Osteoblast (primary cell): ENCODE results near the gene VASN. TPM values are rescaled to one million over a fixed set of nuclear protein-coding genes. Genes with fewer than 3 reads are reported as not detected.

ENCODE experiments used
- DNase-seq: peaks from one replicate; pipeline ENCODE4 v3.0.0; 2011; ENCODE audit warnings: low spot score, mixed read lengths; ENCODE audit not compliant: insufficient read length; ENCODE audit errors: missing footprints
- H2AFZ ChIP-seq: 2 replicates; pipeline ENCODE4 v1.6.0; 2011; ENCODE audit warnings: mild to moderate bottlenecking, low read length
- H3K27ac ChIP-seq: 2 replicates; pipeline ENCODE4 v1.5.1; 2011; ENCODE audit warnings: mild to moderate bottlenecking, low read depth, low read length, moderate library complexity
- H3K27me3 ChIP-seq: 2 replicates; pipeline ENCODE4 v1.6.0; 2012; ENCODE audit warnings: mild to moderate bottlenecking, control low read depth, inconsistent platforms, low read length, moderate library complexity; ENCODE audit not compliant: insufficient read depth
- H3K36me3 ChIP-seq: 2 replicates; pipeline ENCODE4 v1.5.1; 2011; ENCODE audit warnings: mild to moderate bottlenecking, low read length, control low read depth, moderate library complexity; ENCODE audit not compliant: insufficient read depth
- H3K4me1 ChIP-seq: 2 replicates; pipeline ENCODE4 v1.5.1; 2011; ENCODE audit warnings: mild to moderate bottlenecking, low read length, control low read depth, moderate library complexity; ENCODE audit not compliant: insufficient read depth
- H3K4me2 ChIP-seq: 2 replicates; pipeline ENCODE4 v1.6.0; 2011; ENCODE audit warnings: mild to moderate bottlenecking, low read length; ENCODE audit not compliant: insufficient read depth
- H3K4me3 ChIP-seq: fragments of 200-600 bp; sonication (generic); 3 replicates; pipeline ENCODE4 v1.5.1; 2012; ENCODE audit warnings: mild to moderate bottlenecking, low read length, inconsistent platforms; ENCODE audit not compliant: insufficient read depth
- H3K79me2 ChIP-seq: 2 replicates; pipeline ENCODE4 v1.6.0; 2012; ENCODE audit warnings: mild to moderate bottlenecking, low read length, control low read depth, inconsistent platforms; ENCODE audit not compliant: insufficient read depth
- H3K9me3 ChIP-seq: 2 replicates; pipeline ENCODE4 v1.5.1; 2011; ENCODE audit warnings: low read depth, low read length, control low read depth
- H4K20me1 ChIP-seq: 2 replicates; pipeline ENCODE4 v1.6.0; 2012; ENCODE audit warnings: mild to moderate bottlenecking, low read length, control low read depth; ENCODE audit not compliant: insufficient read depth
- CTCF ChIP-seq: IDR thresholded peaks from 2 replicates; pipeline ENCODE4 v1.5.1; 2011; ENCODE audit warnings: mild to moderate bottlenecking, low read depth, low read length, moderate library complexity; ENCODE audit errors: extremely low read depth
- total RNA-seq: library from RNA; depleted of rRNA; stranded (reverse); fragments of >200 nt; gene quantifications from 2 replicates; pipeline ENCODE4 v1.2.3, GENCODE V29; 2012

The VASN gene
- total RNA-seq, 1 donor: 217 TPM

- peak; percentile 100 for DNase-seq
- H3K4me3 ChIP-seq: no peak overlapping the region
Observed at GRCh38 chr16:4323845-4324488, 47.7 kb upstream of the VASN start.

GRCh38 chr16:4324492-4325252, 47.0 kb upstream of the VASN start:
- Histone ChIP-seq H3K27ac (no peak overlapping the region), H2AFZ (no peak overlapping the region), H4K20me1 (peaks cover 75% of the 10 kb centered on the region), H3K4me3 (no peak overlapping the region), H3K36me3 (no peaks in the 10 kb centered on the region), H3K9me3 (no peaks in the 10 kb centered on the region), H3K4me2 (peak overlapping the region; percentile 33), H3K4me1 (peaks cover 40% of the 10 kb centered on the region), H3K79me2 (peaks cover 94% of the 10 kb centered on the region), H3K27me3 (no peaks in the 10 kb centered on the region)
- no peak for TF ChIP-seq CTCF
- DNase-seq: peak; percentile 76

More at GRCh38 chr16:4323845-4324488, 47.7 kb upstream of the VASN start:
- Histone ChIP-seq H3K79me2 (peaks cover 94% of the 10 kb centered on the region), H3K27me3 (no peaks in the 10 kb centered on the region), H3K36me3 (no peaks in the 10 kb centered on the region), H3K4me2 (peak overlapping the region; percentile 33), H4K20me1 (peaks cover 75% of the 10 kb centered on the region), H3K27ac (peak overlapping the region; percentile 5), H2AFZ (no peak overlapping the region), H3K9me3 (no peaks in the 10 kb centered on the region), H3K4me1 (peaks cover 44% of the 10 kb centered on the region)
- TF ChIP-seq CTCF: no peak

GRCh38 chr16:4325253-4325758, 46.3 kb upstream of the VASN start:
- Histone ChIP-seq H3K36me3 (no peaks in the 10 kb centered on the region), H3K79me2 (peaks cover 93% of the 10 kb centered on the region), H3K9me3 (no peaks in the 10 kb centered on the region), H3K4me2 (no peak overlapping the region), H3K4me1 (peaks cover 33% of the 10 kb centered on the region), H2AFZ (no peak overlapping the region), H3K4me3 (no peak overlapping the region), H3K27me3 (no peaks in the 10 kb centered on the region), H4K20me1 (peaks cover 74% of the 10 kb centered on the region), H3K27ac (no peak overlapping the region)
- DNase-seq: peak; percentile 73
- no peak for TF ChIP-seq CTCF
